Small intestine (tissue), 16 donors: Measurements from ENCODE around the gene PRB4. TPM values are rescaled to one million over a fixed set of nuclear protein-coding genes. Genes with fewer than 3 reads are reported as not detected.
"Not testable (repeated sequence)": the region's sequence is repeated elsewhere in the genome, so short reads cannot be mapped to it uniquely, and the experiment has no call there.

Source experiments
- DNase-seq, 2 donors: peaks; one replicate each; pipeline versions ENCODE4 v3.0.0 to v3.0.0-alpha.2; 2013
- FAIRE-seq: peaks from 2 replicates; lab custom pipeline; 2012; peaks lifted over from hg19 to GRCh38; lab: Jason Lieb, UNC
- H3K27ac ChIP-seq, 3 donors: one replicate each; pipeline ENCODE4 v1.5.1; 2013; ENCODE audit warnings: low read length in 2 of 3, mild to moderate bottlenecking in 2 of 3, control low read depth in 1 of 3, inconsistent platforms in 1 of 3, low read depth in 1 of 3, moderate library complexity in 1 of 3
- H3K27me3 ChIP-seq, 3 donors: one replicate each; pipeline ENCODE4 v1.6.1; 2013; ENCODE audit warnings: low read length in 3 of 3, inconsistent platforms in 1 of 3; ENCODE audit not compliant: control insufficient read depth in 3 of 3, insufficient read depth in 3 of 3
- H3K36me3 ChIP-seq, 3 donors: one replicate each; pipeline ENCODE4 v1.6.1; 2013; ENCODE audit warnings: low read length in 3 of 3, inconsistent platforms in 1 of 3, low read depth in 1 of 3, mild to moderate bottlenecking in 1 of 3, moderate library complexity in 1 of 3; ENCODE audit not compliant: control insufficient read depth in 3 of 3, insufficient read depth in 2 of 3
- H3K4me1 ChIP-seq, 3 donors: one replicate each; pipeline ENCODE4 v1.6.1; 2013; ENCODE audit warnings: low read length in 2 of 3, inconsistent platforms in 1 of 3, low read depth in 1 of 3, mild to moderate bottlenecking in 1 of 3, moderate library complexity in 1 of 3; ENCODE audit not compliant: control insufficient read depth in 3 of 3, insufficient read depth in 2 of 3
- H3K4me3 ChIP-seq, 3 donors: one replicate each; pipeline ENCODE4 v1.5.1; 2013; ENCODE audit warnings: low read length in 3 of 3, control low read depth in 1 of 3, inconsistent platforms in 1 of 3, low read depth in 1 of 3, mild to moderate bottlenecking in 1 of 3, moderate library complexity in 1 of 3
- H3K9me3 ChIP-seq, 2 donors: one replicate each; pipeline ENCODE4 v1.6.1; 2013; ENCODE audit warnings: low read depth in 1 of 2, low read length in 1 of 2; ENCODE audit not compliant: control insufficient read depth in 2 of 2, insufficient read depth in 1 of 2
- WGBS, 3 donors: extraction: QIAGEN DNeasy Blood & Tissue Kit; methylation state at CpG; one replicate each; pipeline ENCODE4 v1.1.7; 2013; 5-methylcytosine and 5-hydroxymethylcytosine counted together
- long read RNA-seq, 10 donors: transcript quantifications; one replicate each; lab custom pipeline, GENCODE V29; 2026
- polyA plus RNA-seq, 4 donors: library from polyadenylated mRNA; stranded (reverse) in 3 of 4; unstranded in 1 of 4; fragments of 200-250 nt in 3 of 4; fragments of 120-200 nt in 1 of 4; gene quantifications; one replicate each; pipeline versions ENCODE4 v1.2.1 to v1.2.3, GENCODE V29; 2013
- donor health status: healthy with polysubstance abuse.
- donor health status: control.
- donor health status: control.
- donor health status: Bipolar disorder and iron deficiency.
- donor health status: healthy.

Gene PRB4
- not detected for polyA plus RNA-seq
- long read RNA-seq, donor 1 = 0 reads
- long read RNA-seq, donor 2 = 0 reads
- long read RNA-seq, donor 3 = 0 reads
- long read RNA-seq, donor 4 = 0 reads
- long read RNA-seq, donor 5 = 0 reads
- long read RNA-seq, donor 6 = 0 reads
- long read RNA-seq, donor 7 = 0 reads
- long read RNA-seq, donor 8 = 0 reads
- long read RNA-seq, donor 9 = 0 reads
- long read RNA-seq, donor 10 = 0 reads

DNA sequence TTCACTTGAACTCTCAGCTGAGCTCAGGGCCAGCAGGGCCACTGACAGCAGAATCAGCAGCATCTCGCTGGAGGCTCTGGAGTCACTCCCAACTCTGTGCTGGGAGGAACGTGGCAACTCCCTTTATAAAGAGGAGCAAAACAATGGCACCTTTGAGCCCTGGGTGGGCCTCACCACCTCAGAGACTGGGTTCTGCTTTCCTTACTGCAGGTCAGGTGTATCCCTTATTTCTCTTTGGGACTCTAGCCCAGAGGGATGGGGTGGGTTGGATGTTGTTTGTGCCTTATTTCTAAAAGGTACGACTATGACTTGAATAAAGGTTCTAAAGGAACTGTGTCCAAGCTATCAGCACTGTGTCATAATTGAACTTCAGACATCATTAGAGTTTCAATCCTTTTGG, at the start of gene PRB4:
Gene PRB4 (minus strand): TSS at position 101 of the 400 bp plus-strand sequence. CDS start 38 bp downstream, at position 63.
- 60 to 74% (median 66%) methylated on average over 3 of the region's 3 CpGs for WGBS, 3 donors
- Histone ChIP-seq H3K27me3 (no peaks in the 10 kb centered on the region), H3K9me3 (no peaks in the 10 kb centered on the region), H3K27ac (no peak within 1 kb of the TSS), H3K4me1 (no peaks in the 10 kb centered on the region), H3K4me3 (no peak within 1 kb of the TSS), H3K36me3 (no peaks in the 10 kb centered on the region)
- no peak for DNase-seq
- FAIRE-seq = no peak

GRCh38 chr12:11351736-11352135, 41.5 kb upstream of the PRB4 start:
- not testable (repeated sequence) for DNase-seq, H3K9me3 ChIP-seq, H3K27ac ChIP-seq, H3K4me1 ChIP-seq, H3K27me3 ChIP-seq, FAIRE-seq, H3K36me3 ChIP-seq, H3K4me3 ChIP-seq
- WGBS, 3 donors = 60 to 94% (median 82%) methylated on average over 1 to 2 of the region's 2 CpGs

GRCh38 chr12:11348439-11348838, 38.2 kb upstream of the PRB4 start:
- WGBS, 3 donors = 93 to 98% (median 95%) methylated on average over 9 of the region's 9 CpGs
- Histone ChIP-seq H3K9me3 (peaks cover 0 to 1% of the 10 kb centered on the region in 2 donors), H3K4me1 (peaks cover 0 to 3% (median 0%) of the 10 kb centered on the region in 3 donors), H3K4me3 (no peak overlapping the region), H3K27ac (no peak overlapping the region), H3K27me3 (no peaks in the 10 kb centered on the region), H3K36me3 (no peaks in the 10 kb centered on the region)
- FAIRE-seq (no peak), DNase-seq (no peak)

- 81 to 87% (median 83%) methylated on average over 6 of the region's 6 CpGs for WGBS, 3 donors
- FAIRE-seq = no peak
- Histone ChIP-seq H3K4me3 (no peak overlapping the region), H3K36me3 (no peaks in the 10 kb centered on the region), H3K27me3 (no peaks in the 10 kb centered on the region), H3K9me3 (peaks cover 0 to 1% of the 10 kb centered on the region in 2 donors), H3K4me1 (peaks cover 0 to 3% (median 0%) of the 10 kb centered on the region in 3 donors), H3K27ac (no peak overlapping the region)
- no peak for DNase-seq
Measured at GRCh38 chr12:11347810-11348209, 37.6 kb upstream of the PRB4 start.

GRCh38 chr12:11344500-11344899, 34.3 kb upstream of the PRB4 start:
- no peak overlapping the region for H3K27ac ChIP-seq
- peaks cover 1 to 3% of the 10 kb centered on the region in 2 donors for H3K9me3 ChIP-seq
- FAIRE-seq (no peak), DNase-seq (peak; percentile 36 to 63)
- WGBS, 3 donors = 15 to 53% (median 29%) methylated on average over 2 of the region's 2 CpGs
- no peaks in the 10 kb centered on the region for H3K36me3 ChIP-seq
- H3K4me3 ChIP-seq = no peak overlapping the region
- no peaks in the 10 kb centered on the region for H3K27me3 ChIP-seq
- peaks cover 0 to 3% (median 0%) of the 10 kb centered on the region in 3 donors for H3K4me1 ChIP-seq

DNA sequence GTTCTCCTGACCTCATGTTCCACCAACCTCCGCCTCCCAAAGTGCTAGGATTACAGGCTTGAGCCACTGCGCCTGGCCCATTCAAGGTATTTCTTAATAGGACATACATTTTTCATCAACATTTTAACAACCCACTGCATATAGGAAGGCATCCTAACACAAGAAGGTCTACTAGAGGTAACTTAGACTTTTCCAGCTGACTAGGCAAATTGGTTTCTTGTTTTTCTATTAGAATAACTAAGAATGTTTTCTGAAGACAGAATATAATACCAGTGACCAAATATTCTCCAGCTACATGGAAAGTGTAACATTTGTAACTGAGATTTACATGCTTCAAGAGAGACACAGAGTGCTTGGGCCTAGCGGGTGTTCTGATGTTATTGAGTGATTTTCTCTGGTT, 14.2 kb upstream of the PRB4 start:
- no peaks in the 10 kb centered on the region for H3K4me1 ChIP-seq
- no peak for DNase-seq
- FAIRE-seq = no peak
- no peaks in the 10 kb centered on the region for H3K9me3 ChIP-seq
- H3K4me3 ChIP-seq = no peak overlapping the region
- H3K27ac ChIP-seq = no peak overlapping the region
- H3K27me3 ChIP-seq = no peaks in the 10 kb centered on the region
- 96% methylated on average over 3 of the region's 3 CpGs for WGBS, 3 donors
- H3K36me3 ChIP-seq = no peaks in the 10 kb centered on the region

DNA sequence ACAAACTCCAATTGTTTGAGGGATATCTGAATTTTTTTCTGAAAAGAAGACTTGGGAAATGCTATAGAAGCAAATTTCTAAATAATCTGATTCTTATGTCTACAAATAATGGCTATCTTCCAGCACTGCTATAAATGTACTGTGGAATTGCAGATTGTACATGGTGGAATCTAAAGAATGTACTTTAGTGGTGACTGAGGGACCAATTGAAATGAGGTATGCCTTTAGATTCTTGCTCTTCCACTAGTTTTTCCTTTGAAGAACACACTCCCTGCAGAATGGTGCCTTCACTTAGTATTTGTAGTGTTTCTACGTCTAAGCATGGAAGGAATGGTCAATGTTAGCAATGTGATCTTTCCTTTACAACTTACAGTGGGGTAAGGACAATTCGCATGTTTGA, 11.7 kb upstream of the PRB4 start:
- DNase-seq = no peak
- Histone ChIP-seq H3K36me3 (no peaks in the 10 kb centered on the region), H3K27ac (no peak overlapping the region), H3K9me3 (no peaks in the 10 kb centered on the region), H3K4me1 (no peaks in the 10 kb centered on the region), H3K4me3 (no peak overlapping the region), H3K27me3 (no peaks in the 10 kb centered on the region)
- WGBS, 3 donors = 79 to 89% (median 82%) methylated on average over 2 of the region's 2 CpGs
- no peak for FAIRE-seq

DNA sequence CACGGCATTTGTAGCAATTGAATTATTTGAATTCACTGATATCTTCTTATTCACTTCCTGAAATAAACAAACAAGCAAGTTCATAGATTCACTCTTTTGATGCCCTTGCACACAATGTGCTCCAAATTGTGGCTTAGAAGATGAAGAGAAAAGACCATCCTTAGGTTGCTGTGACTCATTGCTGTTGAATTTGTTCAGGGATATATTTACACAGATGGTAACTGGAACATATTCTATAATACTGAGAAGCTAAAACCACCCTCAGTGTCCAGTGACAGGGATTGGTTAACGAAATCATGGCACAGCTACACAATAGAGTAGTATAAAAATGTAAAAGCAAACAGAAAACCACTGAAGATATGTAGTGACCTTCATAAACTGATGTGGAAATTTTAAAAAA, 3.1 kb downstream of the PRB4 start:
- WGBS, 3 donors = 66 to 88% (median 73%) methylated on average over 2 of the region's 2 CpGs
- Histone ChIP-seq H3K27me3 (no peaks in the 10 kb centered on the region), H3K4me3 (no peak overlapping the region), H3K4me1 (no peaks in the 10 kb centered on the region), H3K27ac (no peak overlapping the region), H3K36me3 (no peaks in the 10 kb centered on the region), H3K9me3 (no peaks in the 10 kb centered on the region)
- FAIRE-seq = no peak
- DNase-seq = no peak

DNA sequence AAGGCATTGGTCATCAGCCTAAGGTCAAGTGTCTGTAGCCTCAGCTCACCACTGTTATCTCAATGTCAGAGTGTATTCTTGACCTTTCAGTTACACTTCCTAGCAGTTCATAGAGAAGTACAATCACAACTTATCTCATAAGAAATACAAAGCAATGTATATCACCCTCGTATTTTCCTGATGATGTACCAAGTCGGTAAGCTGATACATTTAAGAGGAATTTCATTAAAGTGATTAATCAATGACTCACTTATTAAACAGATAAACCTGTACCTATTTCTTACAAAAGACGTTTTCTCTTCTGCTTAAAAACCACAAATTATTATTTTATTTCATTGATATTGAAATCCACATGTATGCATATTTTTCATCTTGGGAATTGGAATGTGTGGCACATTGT, 36.8 kb downstream of the PRB4 start:
- no peak for DNase-seq
- H3K36me3 ChIP-seq = no peaks in the 10 kb centered on the region
- H3K27me3 ChIP-seq = no peaks in the 10 kb centered on the region
- no peaks in the 10 kb centered on the region for H3K9me3 ChIP-seq
- H3K27ac ChIP-seq = no peak overlapping the region
- no peaks in the 10 kb centered on the region for H3K4me1 ChIP-seq
- 64 to 69% (median 66%) methylated on average over 3 of the region's 3 CpGs for WGBS, 3 donors
- no peak for FAIRE-seq
- no peak overlapping the region for H3K4me3 ChIP-seq
